ENCODE data around the gene RIPOR2.
"Not testable (repeated sequence)": the region's sequence is repeated elsewhere in the genome, so short reads cannot be mapped to it uniquely, and the experiment has no call there.

Gene RIPOR2

DNA sequence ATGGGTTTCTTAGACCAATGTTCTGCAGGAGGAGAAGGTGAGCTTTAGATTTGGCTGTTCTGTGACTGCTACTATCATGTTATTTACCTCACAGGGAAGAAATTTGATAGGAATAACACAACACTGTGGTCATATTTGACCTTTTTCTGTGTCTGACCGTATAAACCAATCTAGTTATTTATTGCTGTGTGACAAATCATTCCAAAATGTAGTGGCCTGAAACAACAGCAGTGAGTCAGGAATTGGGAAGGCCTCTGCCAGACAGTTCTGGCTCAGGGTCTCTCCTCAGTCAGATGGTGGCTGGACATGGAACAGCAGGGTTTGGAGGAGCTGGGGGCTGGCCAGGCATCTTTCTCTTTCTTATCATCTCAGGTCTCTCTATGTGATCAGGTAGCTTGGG lies 33.0 kb downstream of the RIPOR2 start:
- no peak for DNase-seq

DNA sequence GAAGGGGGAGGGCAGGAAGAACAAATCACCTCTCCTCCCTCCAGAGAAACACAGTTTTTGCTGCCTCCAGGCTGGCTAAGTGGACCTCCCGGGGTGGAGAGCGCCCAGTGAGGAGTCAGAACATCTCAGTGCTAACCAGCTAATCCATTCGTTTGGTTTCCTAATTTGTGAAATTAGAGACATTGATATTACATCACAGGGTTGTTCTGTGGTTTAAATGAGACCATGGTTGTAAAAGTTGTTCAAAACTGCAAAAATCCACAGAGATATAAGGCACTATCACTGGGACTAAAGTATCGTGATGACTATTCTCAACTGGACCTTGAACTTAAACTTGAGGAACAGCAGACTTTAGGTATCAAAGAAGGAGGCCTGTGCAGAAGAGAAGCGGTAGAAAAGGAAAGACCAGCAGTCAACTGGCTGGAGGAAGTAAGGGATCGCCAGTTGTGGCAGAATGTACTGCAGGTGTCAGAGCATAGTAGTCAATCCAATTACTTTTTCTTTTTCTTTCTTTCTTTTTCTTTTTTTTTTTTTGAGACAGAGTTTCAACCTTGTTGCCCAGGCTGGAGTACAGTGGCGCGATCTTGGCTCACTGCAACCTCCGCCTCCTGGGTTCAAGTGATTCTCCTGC lies 33.9 kb downstream of the RIPOR2 start:
- no peak for DNase-seq

DNA sequence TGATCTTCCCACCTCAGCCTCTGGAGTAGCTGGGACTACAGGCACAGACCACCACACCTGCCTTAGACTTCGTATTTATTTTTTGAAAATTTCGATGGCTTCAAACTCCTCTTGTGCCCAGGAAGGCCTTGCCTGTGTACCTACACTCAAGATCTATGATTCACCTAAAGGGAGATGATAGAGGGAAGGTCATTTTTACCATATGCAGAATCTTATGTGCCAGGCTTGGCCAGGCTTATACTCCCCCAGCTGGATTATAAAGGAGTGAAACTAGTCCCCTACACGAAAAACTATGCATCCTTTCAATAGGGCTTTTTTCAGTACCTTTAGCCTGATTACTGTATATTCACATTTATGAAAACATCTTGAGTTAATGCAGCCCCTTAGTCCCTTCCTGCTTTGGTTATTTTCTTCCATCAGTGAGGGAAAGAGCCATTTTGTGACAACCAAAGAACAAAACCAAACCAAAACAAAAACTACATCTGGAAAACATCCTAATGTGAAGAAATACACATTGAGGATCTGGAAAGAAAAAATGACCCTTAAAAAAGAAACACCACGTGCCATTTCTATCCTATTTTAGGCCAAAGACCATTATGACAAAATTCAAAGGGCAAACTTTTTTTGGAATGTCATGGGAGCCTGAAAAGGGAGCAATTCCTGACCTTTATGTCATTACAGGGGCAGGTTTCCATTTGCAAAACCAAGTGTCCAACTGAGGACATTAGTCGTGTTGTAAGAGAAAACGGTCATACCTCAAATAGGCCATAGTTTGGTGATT lies 34.7 kb downstream of the RIPOR2 start:
- no peak for DNase-seq

DNA sequence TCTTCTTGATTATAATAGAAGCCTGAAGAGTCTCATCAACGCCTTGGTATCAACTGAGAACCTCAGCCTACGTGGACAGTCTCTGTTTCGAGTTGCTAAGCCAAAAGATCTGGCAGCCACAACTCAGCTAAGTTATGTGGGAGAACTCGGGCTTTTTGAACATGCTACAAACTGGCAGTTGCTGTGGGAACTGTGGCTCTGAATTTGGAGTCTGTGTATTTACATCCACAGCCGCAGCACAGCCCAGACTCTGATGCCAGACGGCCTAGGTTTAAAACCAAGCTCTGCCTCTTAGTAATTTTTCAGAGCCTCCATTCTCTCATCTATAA lies 35.8 kb downstream of the RIPOR2 start:
- no peak for DNase-seq

DNA sequence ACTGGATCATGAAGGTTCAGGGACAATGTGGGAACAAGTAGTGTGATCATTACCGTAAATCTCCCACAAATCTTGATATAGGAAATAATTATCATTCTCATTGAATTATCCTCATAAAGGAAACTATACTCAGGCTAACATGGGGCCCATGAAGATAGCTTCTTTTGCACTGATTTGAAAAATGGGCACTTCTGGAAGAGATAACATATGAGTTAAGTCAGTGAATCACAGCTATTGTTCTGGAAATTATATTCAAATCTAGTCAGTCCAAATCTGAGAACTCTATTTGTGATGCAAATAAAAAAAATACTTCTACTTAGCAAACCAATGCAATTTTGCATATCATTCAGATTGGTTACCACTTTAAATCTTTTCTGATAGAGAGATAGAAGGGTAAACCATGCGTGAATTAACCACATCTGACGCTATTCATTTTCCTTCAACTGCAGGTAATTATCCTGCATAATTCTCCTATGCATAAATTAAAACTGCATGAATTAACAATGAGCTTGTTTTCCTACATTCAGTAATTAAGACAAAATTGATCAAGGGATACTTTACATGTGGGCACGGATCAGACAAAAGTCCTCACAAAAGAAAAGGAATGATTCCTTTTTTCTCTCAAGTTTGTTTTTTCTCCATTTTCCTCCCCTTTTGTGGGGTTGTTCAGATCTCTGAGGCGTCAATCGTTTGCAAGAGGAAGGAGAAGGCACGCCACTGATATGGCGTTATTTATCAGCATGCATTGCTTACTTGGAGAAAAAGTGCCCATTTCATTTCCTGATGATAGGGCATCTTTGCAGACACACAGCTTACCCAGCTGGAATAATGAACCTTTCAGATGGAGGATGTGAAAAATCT lies 36.4 kb downstream of the RIPOR2 start:
- DNase-seq, result no peak

DNA sequence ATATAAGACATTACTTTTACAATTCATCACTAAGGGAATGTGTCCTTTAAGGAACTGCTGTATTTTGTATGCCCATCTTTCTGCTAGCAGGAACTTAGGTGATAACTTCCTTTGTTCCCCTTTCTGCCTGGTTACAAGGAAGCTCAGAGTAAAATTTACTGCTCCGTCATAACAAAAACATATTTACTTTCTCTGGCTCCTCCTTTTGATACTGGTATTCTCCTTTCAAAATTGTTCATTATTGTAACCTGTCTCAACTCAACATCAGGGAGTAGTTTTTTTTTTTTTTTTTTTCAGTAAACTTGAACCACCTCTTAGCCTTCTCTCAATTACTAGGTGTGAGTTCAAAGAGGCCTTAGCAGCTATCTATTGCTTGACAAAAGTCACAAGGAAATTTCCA lies 37.1 kb downstream of the RIPOR2 start:
- no peak for DNase-seq

DNA sequence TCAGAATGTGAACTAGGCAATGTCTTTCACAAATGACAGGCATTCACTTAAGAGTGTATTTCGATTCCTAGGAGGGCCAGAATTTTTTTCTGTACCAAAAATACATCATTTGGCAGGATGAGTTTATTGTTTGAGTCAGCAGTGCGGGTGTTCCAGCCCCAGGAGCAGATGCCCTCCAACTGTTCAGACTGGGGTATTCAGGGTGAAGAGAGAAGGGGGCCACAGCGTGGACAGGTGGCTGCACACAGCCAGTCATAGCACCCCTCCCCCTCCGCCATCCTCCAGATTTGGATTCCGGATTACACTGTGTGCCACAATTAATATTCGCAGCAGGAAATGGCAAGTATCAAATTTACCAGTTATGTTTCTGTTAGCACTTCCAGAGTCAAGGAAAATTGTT lies 38.6 kb downstream of the RIPOR2 start:
- DNase-seq, result no peak

DNA sequence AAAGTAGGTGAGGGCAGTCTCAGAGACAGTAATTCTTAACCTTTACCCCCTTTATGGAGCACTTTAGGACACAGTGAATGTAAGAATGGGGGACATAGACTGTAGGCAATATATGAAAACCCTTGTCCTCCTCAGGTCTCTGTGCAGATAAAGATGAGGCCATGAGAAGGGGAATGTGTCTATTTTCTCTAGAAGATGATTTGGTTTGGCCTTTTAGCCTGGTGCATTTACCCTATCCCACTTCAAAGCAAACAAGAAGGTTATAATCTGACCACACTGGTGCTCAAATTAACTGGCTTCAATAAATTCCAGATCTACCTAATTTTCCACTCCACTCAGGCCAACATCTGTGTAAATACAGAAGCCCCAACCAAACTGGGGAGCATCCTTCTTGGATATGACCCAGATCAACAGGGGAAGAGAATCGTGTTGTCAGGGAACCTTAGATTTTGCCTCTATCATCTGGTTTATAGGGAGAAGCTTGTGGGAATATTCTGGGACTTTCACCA lies 42.4 kb downstream of the RIPOR2 start:
- no peak for DNase-seq

DNA sequence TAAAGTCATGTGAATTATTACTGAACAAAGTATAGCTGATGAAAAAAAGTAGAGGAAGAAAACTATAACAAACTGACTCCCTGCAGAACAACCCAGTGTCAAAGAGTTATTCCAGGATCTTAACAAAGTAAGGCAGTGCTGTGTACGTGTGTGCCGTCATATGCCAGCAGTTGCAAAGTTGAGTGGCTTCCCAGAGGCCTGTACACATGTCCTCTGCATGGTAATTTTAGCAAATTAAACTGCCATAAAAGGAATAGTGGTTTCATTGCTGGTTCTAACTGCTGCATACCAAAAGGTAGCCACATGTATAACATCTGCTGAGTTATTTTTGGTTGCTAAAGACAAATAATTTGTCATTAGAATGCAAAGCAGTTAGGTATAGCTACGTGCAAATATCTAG lies 44.8 kb downstream of the RIPOR2 start:
- DNase-seq, result no peak

DNA sequence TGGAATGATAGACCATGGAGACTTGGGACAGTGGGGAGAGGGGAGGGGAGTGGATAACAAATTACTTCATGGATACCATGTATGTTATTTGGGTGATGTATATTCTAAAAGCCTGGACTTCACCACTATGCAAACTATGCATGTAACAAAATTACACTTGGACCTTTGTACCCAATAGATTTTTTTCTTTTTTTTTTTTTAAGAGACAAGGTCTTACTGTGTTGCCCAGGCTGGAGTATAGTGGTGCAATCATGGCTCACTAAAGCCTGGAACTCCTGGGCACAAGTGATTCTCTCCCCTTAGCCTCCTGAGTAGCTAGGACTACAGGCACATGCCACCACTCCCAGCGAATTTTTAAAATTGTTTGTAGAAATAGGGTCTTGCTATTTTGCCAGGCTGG lies 45.3 kb downstream of the RIPOR2 start:
- DNase-seq, result no peak

DNA sequence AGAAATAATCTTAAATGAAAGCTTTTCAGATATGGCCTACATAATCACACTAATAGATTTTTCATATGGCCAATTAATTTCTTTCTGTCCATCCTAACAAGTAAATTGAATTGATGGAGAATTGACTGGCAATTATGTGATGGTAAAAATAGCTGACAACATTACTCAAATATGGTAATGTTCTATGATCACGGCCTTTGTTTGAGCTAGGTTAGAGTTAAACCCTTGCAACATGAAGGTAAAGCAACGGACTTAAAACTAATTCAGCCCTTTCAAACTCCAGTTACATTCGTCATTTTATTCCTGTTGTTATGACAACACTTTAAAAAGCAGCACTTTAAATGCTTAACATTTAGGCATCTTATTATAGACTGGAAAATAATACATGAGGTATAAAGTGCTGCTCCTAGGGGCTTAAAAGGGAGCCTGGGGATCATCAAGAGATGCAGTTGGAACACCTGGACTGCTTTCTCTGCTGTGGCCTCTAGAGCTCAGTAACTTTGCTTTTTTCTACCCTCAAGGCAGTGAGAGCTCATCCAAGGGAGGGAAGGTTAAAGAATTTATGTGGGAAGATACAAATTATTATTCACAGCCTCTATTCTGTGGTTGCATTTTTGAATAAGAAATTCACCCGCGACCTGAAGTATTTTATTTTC lies 46.9 kb downstream of the RIPOR2 start:
- DNase-seq, result no peak

DNA sequence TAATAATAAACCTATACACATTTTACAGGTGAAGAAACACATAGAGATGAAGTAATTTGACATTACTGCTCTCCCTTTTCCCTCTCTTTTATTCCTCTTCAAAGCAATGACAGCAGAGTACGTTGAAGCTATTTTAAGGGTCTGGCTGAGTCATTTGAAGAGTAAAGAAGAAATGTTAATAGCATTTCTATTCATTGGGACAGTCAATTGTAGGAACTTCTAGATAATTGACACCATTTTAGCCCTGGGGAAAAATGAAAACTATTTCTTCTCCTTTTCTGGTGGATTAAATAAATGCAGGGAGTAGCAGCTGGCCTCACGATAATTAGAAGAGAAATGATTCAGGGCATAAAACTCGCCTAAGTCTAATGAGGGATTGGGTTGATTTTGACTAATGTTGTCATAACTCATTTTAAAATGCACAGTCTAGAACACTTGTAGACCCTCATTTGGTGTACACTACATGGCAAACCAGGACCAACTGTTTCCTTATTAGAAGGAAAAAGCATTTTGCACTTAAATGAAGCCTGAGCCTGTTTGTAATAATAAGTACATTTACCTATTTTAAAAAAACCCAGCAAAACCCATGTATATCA lies 48.1 kb downstream of the RIPOR2 start:
- DNase-seq, result no peak

DNA sequence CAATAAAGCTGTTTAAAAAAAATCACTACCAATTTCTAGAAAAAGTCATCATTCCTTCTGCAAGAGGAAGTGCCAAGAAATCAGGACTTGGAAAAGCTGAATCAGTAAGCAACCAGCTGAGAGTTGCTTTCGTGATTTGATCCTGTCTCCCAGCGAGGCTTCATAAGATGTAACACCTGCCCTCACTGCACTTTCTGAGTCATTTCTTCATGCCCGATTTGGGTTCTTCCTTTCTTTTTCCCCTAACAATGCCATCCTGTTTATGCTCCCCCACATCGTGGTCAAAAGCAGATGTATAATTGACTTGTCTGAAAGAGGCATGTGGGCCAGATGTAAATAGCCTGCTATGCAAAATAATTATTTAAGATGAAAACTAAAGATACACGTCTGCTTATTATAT lies 52.1 kb downstream of the RIPOR2 start:
- DNase-seq, result no peak

DNA sequence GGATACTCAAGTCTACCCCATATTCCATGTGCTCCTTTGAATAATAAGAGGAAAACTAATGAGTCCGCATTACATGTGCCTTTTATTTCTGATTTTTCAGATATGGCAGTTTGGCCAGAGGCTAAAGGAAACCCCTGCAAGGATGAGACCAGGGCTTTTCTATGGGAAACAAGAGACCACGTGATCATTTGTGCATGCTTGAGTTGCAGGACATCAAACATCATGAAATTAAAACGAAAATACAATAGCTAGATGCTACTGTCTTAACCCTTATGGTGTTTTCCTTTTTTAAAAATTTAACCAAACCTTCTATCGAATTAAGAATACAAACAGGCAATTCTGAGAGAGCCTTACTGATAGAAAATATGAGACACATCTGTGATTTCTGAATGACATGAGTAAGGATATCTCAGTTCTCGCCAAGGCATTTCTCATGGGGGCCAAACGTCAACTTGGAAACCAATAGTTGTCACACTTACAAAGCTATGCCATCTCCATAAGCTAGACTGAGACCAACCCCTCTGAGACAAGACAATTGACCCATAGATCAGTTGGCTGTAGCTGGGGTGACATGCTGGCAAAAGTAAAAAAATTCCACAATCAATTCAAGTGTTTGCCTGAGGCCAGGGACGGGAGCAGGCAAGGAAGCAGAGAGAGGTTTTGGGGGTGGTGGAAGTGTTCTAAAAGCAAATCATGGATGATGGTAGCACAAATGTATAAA lies 52.8 kb downstream of the RIPOR2 start:
- DNase-seq, result no peak

DNA sequence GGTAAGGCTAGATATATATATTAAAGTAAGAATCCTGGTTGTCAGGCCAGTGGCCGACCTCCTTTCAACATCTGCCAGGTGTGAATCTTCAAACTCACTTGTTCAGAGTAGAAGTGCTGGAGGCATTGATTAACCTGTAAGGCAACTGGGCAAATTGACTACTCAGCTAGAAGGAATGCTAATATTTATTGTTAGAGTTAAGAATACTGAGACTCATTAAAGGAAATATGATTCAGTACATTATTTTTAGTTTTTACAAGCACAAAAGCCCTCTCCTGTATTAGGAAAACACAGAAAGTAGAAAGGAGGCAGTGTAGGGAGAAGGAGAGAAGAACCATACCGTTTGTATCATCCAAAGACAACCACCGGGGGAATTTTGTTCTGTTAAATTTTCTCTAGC lies 53.5 kb downstream of the RIPOR2 start:
- no peak for DNase-seq

DNA sequence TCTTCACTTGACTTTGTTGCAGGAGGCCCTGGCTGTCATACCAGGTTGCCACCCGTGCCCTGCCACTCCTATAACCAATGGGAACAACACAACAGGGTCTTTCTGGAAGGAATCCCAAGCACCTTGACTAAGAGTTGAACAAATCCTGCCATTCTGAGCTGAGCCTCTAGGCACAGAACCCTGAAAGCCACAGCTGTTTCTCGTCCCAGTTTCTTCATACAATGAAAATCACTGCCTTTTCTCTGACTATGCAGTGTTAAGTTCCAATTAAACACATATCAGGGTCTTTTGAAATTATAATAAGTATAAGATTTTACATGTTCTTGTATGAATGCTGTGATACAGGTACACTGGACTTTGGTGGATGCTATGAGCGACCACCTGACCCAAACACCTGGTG lies 54.4 kb downstream of the RIPOR2 start:
- no peak for DNase-seq

DNA sequence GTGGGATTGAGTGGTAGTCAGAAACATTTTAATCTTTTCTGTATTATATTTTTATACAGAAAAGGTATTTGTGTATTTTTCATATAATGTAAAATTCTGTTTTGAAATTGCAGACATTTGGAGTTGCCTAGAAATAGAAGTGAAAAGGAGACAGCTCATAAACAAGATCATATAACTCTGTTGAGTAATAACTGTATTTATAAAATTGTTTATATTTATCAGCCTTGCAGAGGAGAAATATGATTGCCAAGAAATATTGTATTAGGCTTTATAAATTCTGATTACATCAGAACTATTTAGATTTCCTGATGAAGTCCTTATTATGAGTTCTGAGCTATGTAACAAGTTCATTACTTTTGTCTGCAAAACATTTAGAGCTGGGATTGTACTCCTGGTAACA lies 55.3 kb downstream of the RIPOR2 start:
- DNase-seq, result no peak

DNA sequence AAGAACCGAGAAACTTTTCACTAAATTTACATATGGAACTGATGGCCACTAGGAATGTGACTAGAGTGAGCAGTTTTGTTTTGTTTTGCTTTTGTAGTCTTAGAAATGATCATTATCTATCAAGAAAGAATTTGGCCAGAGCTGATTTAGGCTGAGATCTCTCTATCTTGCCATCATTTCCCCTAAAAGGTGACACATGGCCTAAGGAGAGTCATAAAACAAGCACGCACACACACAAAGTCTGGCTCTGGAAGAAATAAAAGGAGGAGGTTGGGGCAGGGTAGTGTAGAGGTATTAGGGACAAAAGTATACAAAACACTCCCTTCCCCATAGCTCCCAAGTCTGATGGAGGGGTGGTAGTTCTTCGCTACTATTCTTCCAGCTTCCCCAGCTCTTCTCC lies 56.4 kb downstream of the RIPOR2 start:
- no peak for DNase-seq

DNA sequence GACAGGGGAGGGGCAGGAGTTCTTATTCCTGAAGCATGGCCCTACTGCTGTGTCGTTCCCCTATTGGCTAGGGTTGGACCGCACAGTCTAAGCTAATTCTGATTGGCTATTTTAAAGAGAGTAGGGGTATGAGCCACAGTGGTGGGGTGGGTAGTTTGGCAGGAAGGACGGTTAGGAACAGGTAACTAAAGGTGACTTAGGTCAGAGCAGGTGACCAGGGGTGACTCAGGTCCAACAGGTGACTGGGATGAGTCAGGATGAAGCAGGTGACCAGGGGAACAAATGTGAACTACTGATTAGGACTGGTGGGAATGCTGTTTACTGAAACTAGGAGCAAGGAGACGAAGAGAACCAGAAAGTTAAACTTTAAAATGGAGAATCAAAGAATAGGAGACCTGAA lies 58.0 kb downstream of the RIPOR2 start:
- DNase-seq, result not testable (repeated sequence)

DNA sequence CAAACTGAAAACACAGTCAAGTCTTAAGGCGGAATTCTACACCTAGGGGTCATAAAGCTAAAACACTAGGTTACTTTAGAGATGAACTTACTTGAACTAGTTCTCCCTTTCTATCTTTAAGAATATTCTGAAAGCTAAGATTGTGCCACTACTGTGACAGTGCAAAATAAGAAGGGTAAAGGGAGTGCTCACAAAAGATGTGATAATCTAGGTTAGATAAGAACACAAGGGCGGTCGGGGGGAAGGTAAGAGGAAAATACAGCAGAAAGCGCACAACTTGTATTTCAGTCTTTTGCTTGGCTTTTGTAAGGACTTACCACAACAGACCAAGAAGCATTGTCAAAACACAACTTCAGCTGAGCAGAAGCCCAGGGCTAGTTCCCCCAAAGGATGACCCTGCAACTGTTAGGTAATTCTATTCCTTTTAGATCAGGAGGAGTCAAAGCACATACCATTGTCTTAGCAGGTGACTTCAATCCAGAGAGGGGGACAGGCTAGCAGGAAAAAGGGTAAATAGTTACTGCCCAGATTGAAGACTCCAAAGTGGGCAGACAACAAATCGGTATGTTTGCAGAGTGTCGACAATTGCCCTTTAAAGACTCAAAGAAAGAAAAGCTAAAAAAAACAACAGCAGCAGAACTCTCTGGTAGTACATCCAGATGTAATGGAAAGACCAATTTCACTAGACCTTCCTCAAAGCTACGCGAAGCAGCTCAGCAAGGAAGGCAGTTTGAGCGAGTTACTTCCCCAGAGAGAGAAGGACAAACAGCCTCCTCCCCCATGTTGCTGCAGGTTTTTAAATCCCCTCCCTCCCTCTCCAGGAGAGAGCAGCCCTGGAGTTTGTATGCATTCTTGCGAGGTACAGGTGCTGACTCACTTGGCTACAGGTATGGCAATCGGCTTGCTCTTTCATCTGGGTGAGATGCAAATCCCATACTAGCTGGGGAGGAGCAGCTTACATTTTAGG lies 59.0 kb downstream of the RIPOR2 start:
- DNase-seq, result no peak

DNA sequence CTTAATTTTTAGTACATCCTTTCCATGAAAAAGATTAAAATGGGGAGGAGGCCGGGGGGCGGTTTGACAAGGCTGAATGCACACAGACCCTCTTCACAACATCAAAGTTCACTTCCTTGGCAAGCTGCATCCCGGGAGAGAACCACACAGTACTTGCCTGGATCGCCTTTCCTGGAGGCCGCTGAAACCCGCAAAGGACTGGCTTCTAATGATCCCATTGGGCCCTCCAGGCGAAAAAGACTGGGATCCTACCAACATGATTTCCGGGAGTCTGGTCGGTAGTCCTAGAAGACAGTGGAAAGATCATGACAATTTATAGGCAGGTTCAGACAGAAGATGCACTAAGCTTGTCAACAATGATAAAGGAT lies 60.2 kb downstream of the RIPOR2 start:
- DNase-seq, result no peak
